Pulmonary artery endothelial cell (primary cell): Measurements from ENCODE around the gene COG6. TPM values are rescaled to one million over a fixed set of nuclear protein-coding genes. Genes with fewer than 3 reads are reported as not detected.

Experiments used
- DNase-seq: peaks from one replicate; pipeline ENCODE4 v3.0.0-alpha.2; 2011; ENCODE audit warnings: low read depth, low spot score
- total RNA-seq: library from RNA; depleted of rRNA; stranded (reverse); fragments of >200 nt; gene quantifications from 2 replicates; pipeline ENCODE4 v1.2.3, GENCODE V29; 2014

Gene COG6
- total RNA-seq, 1 donor from 2014 or later: 17.5 TPM

- DNase-seq: peak; percentile 7
Measured at GRCh38 chr13:39676315-39676876, 20.9 kb downstream of the COG6 start.

GRCh38 chr13:39682310-39682709 is 26.8 kb downstream of the COG6 start:
- no peak for DNase-seq

GRCh38 chr13:39682788-39683187 is 27.3 kb downstream of the COG6 start:
- no peak for DNase-seq

GRCh38 chr13:39684531-39685137 is 29.2 kb downstream of the COG6 start:
- DNase-seq: peak; percentile 4

GRCh38 chr13:39685652-39686051 is 30.2 kb downstream of the COG6 start:
- DNase-seq: no peak

- no peak for DNase-seq
Measured at GRCh38 chr13:39688278-39688677, 32.8 kb downstream of the COG6 start.

- no peak for DNase-seq
Measured at GRCh38 chr13:39688699-39689405, 33.4 kb downstream of the COG6 start.

GRCh38 chr13:39692660-39693438 is 37.4 kb downstream of the COG6 start:
- DNase-seq: no peak

GRCh38 chr13:39699274-39699673 is 43.8 kb downstream of the COG6 start:
- DNase-seq: no peak

GRCh38 chr13:39712626-39713025 is 57.2 kb downstream of the COG6 start:
- DNase-seq: no peak

GRCh38 chr13:39729156-39729555 is 73.7 kb downstream of the COG6 start:
- DNase-seq: peak; percentile 24

GRCh38 chr13:39734952-39735351 is 79.5 kb downstream of the COG6 start:
- no peak for DNase-seq

GRCh38 chr13:39737047-39737446 is 81.6 kb downstream of the COG6 start:
- DNase-seq: no peak

- DNase-seq: no peak
Measured at GRCh38 chr13:39740761-39741160, 85.3 kb downstream of the COG6 start.

GRCh38 chr13:39748961-39749360 is 93.5 kb downstream of the COG6 start:
- no peak for DNase-seq

- no peak for DNase-seq
Measured at GRCh38 chr13:39749528-39749927, 94.1 kb downstream of the COG6 start.

GRCh38 chr13:39751805-39752204 is 96.3 kb downstream of the COG6 start:
- DNase-seq: no peak

- DNase-seq: no peak
Measured at GRCh38 chr13:39760521-39760920, 105.1 kb downstream of the COG6 start.

- no peak for DNase-seq
Measured at GRCh38 chr13:39765801-39766463, 110.5 kb downstream of the COG6 start.

- no peak for DNase-seq
Measured at GRCh38 chr13:39766464-39767158, 111.1 kb downstream of the COG6 start.
